Measurements from ENCODE around the gene DST. TPM values are rescaled to one million over a fixed set of nuclear protein-coding genes. Genes with fewer than 3 reads are reported as not detected.

Gene DST
- total RNA-seq, 1 experiment from 2014 or later, result 76.0 TPM

- no peaks in the 10 kb centered on the region for H3K36me3 ChIP-seq (ENCODE audit: control insufficient read depth, insufficient read depth, low read length)
- DNase-seq, result no peak
- no peak for TF ChIP-seq CTCF (IDR thresholded peaks at IDR 0.05; ENCODE audit: insufficient read depth in 1 of 2, low read depth in 1 of 2, low read length in 1 of 2, severe bottlenecking in 1 of 2, unreplicated experiment in 1 of 2)
- Mint-ChIP-seq H3K4me1 (ENCODE audit: low read depth, unreplicated experiment) (peaks cover 6% of the 10 kb centered on the region), H3K36me3 (ENCODE audit: insufficient read depth, unreplicated experiment) (peaks cover 20% of the 10 kb centered on the region), H3K9me3 (ENCODE audit: unreplicated experiment) (no peaks in the 10 kb centered on the region), H3K27ac (ENCODE audit: unreplicated experiment) (no peak overlapping the region), H3K4me3 (ENCODE audit: unreplicated experiment) (no peak overlapping the region), H3K27me3 (ENCODE audit: insufficient read depth, unreplicated experiment) (no peaks in the 10 kb centered on the region)
- intact Hi-C loops (cut with micrococcal nuclease; ENCODE audit: unreplicated experiment), result no loop called here
- no TSS peak for BruUV-seq (replicated peaks)
- no peak overlapping the region for H3K4me3 ChIP-seq (ENCODE audit: low read depth, low read length)
- no peaks in the 10 kb centered on the region for H3K27me3 ChIP-seq (replicated peaks; ENCODE audit: control insufficient read depth, insufficient read depth, low read length)
- POLR2A ChIA-PET, result no interaction called here
- 0 out of 2 replicates have a peak, but pooled peaks cover 6% of the 10 kb centered on the region for H3K4me1 ChIP-seq
- CTCF ChIA-PET, result no interaction called here
- no peaks in the 10 kb centered on the region for H3K9me3 ChIP-seq
Measured at GRCh38 chr6:56534680-56535419, 107.8 kb downstream of the DST start.

- Histone ChIP-seq H3K4me1 (no peaks in the 10 kb centered on the region), H3K9me3 (no peaks in the 10 kb centered on the region), H3K27me3 (replicated peaks; ENCODE audit: control insufficient read depth, insufficient read depth, low read length) (no peaks in the 10 kb centered on the region), H3K4me3 (ENCODE audit: low read depth, low read length) (no peak overlapping the region), H3K36me3 (ENCODE audit: control insufficient read depth, insufficient read depth, low read length) (no peaks in the 10 kb centered on the region)
- H3K4me3 Mint-ChIP-seq (ENCODE audit: unreplicated experiment), result no peak overlapping the region
- TF ChIP-seq CTCF (IDR thresholded peaks at IDR 0.05; ENCODE audit: insufficient read depth in 1 of 2, low read depth in 1 of 2, low read length in 1 of 2, severe bottlenecking in 1 of 2, unreplicated experiment in 1 of 2), result no peak
- ChIA-PET CTCF (interaction anchor here (0.6 kb wide), 1 partner anchor 427 kb away, joined by 3 read pairs; no protein-coding TSS in a partner anchor), POLR2A (no interaction called here)
- H3K36me3 Mint-ChIP-seq (ENCODE audit: insufficient read depth, unreplicated experiment), result peaks cover 29% of the 10 kb centered on the region
- intact Hi-C loops (cut with micrococcal nuclease; ENCODE audit: unreplicated experiment), result no loop called here
- no peak for DNase-seq
- H3K9me3 Mint-ChIP-seq (ENCODE audit: unreplicated experiment), result no peaks in the 10 kb centered on the region
- no peak overlapping the region for H3K27ac Mint-ChIP-seq (ENCODE audit: unreplicated experiment)
- BruUV-seq (replicated peaks), result no TSS peak
- H3K4me1 Mint-ChIP-seq (ENCODE audit: low read depth, unreplicated experiment), result peaks cover 6% of the 10 kb centered on the region
- H3K27me3 Mint-ChIP-seq (ENCODE audit: insufficient read depth, unreplicated experiment), result no peaks in the 10 kb centered on the region
Measured at GRCh38 chr6:56532766-56533551, 109.7 kb downstream of the DST start.

DNA sequence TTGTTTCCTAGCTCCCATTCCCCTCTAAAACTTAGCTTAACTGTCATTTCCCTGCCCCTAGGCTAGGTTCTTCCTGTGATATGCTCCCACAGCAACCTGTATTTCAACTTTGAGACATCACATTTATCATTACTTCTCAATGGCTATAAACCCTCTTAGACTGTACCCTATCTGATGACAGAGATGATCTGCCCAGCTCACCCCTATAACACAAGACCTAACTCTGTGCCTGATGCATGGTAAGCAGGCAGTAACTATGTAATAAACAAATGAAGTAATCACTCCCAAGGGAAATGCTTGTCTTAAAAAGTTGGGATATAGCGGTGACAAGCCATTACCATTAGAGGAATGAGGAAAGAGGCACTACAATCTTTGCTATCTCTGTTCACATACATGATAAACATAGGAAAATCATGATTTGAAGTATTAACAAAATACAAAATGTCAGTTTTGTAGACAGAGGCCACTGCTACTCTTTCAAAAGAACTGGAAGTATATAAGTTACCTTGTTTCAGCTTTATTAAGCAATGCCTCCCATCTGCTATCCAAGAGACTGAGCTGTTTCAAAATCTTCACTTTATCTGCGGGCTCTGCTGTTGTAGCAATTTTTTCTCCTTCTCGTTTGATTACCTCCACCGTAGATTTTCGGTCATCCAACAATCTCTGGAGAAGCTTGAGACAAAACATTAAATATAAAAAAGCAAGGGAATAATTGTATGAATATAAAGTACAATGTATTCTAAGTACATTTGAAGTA lies 110.7 kb downstream of the DST start:
- H3K4me1 ChIP-seq, result no peaks in the 10 kb centered on the region
- no peaks in the 10 kb centered on the region for H3K36me3 ChIP-seq (ENCODE audit: control insufficient read depth, insufficient read depth, low read length)
- H3K9me3 ChIP-seq, result no peaks in the 10 kb centered on the region
- Mint-ChIP-seq H3K36me3 (ENCODE audit: insufficient read depth, unreplicated experiment) (peaks cover 36% of the 10 kb centered on the region), H3K9me3 (ENCODE audit: unreplicated experiment) (no peaks in the 10 kb centered on the region), H3K27me3 (ENCODE audit: insufficient read depth, unreplicated experiment) (no peaks in the 10 kb centered on the region), H3K4me3 (ENCODE audit: unreplicated experiment) (no peak overlapping the region), H3K4me1 (ENCODE audit: low read depth, unreplicated experiment) (peaks cover 6% of the 10 kb centered on the region), H3K27ac (ENCODE audit: unreplicated experiment) (no peak overlapping the region)
- intact Hi-C loops (cut with micrococcal nuclease; ENCODE audit: unreplicated experiment), result no loop called here
- no peaks in the 10 kb centered on the region for H3K27me3 ChIP-seq (replicated peaks; ENCODE audit: control insufficient read depth, insufficient read depth, low read length)
- CTCF ChIA-PET, result interaction anchor here (2.0 kb wide), 1 partner anchor 11 kb away, joined by 10 read pairs; no protein-coding TSS in a partner anchor
- BruUV-seq (replicated peaks), result no TSS peak
- no peak for TF ChIP-seq CTCF (IDR thresholded peaks at IDR 0.05; ENCODE audit: insufficient read depth in 1 of 2, low read depth in 1 of 2, low read length in 1 of 2, severe bottlenecking in 1 of 2, unreplicated experiment in 1 of 2)
- H3K4me3 ChIP-seq (ENCODE audit: low read depth, low read length), result no peak overlapping the region
- POLR2A ChIA-PET, result no interaction called here
- no peak for DNase-seq

All from Caco-2 (cell line).